DND-41 (cell line): ENCODE measurements around the gene LRIT1.

Experiments used
- EZH2 ChIP-seq: IDR thresholded peaks from 3 replicates; pipeline ENCODE4 v1.6.1; 2012; ENCODE audit warnings: borderline replicate concordance, low read depth, mild to moderate bottlenecking, moderate library complexity, low read length, inconsistent platforms; ENCODE audit not compliant: severe bottlenecking
- TF ChIP-seq, protein P1 (sequence below): IDR thresholded peaks from 2 replicates; pipeline ENCODE4 v1.5.1; 2012; ENCODE audit warnings: borderline replicate concordance, low read length, moderate library complexity, mild to moderate bottlenecking; ENCODE audit not compliant: poor library complexity, severe bottlenecking; ENCODE audit errors: extremely low read depth

DNA sequence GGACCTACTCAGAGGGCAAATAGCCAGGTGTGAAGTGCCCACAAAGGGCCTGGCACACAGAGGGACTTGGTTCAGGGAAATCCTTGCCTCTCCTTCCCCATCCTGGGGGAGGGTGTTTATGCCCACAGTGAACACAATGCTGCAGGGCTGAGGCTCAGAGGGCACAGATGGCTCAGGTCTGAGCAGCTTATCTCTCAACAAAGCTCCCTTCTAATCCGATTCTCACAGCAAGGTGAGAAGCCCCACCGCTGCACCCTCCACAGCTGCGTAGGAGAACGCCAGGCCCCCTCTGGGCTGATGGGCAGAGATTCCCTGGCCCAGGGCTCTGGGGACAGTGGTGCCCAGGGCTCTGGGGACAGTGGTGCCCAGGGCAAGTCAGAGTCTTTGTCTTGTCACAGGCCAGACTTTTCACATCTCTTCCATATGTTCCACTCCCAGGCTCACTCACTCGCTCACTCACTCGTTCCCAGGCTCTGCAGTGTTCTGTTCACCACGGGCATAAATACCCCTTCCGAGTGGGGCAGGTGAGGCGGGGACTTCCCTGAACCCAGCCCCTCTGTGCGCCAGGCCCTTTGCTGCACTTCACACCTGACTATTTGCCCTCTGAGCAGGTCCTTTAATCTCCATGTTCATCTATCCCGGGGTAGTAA lies 55.7 kb downstream of the LRIT1 start:
- TF ChIP-seq, protein P1, sequence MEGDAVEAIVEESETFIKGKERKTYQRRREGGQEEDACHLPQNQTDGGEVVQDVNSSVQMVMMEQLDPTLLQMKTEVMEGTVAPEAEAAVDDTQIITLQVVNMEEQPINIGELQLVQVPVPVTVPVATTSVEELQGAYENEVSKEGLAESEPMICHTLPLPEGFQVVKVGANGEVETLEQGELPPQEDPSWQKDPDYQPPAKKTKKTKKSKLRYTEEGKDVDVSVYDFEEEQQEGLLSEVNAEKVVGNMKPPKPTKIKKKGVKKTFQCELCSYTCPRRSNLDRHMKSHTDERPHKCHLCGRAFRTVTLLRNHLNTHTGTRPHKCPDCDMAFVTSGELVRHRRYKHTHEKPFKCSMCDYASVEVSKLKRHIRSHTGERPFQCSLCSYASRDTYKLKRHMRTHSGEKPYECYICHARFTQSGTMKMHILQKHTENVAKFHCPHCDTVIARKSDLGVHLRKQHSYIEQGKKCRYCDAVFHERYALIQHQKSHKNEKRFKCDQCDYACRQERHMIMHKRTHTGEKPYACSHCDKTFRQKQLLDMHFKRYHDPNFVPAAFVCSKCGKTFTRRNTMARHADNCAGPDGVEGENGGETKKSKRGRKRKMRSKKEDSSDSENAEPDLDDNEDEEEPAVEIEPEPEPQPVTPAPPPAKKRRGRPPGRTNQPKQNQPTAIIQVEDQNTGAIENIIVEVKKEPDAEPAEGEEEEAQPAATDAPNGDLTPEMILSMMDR: no peak
- TF ChIP-seq EZH2: no peak
